ENCODE data around the gene WDR7.

WDR7 gene

GRCh38 chr18:56658261-56658660 is 7.1 kb downstream of the WDR7 start:
- DNase-seq, result no peak

GRCh38 chr18:56659111-56659510 is 8.0 kb downstream of the WDR7 start:
- no peak for DNase-seq

DNA sequence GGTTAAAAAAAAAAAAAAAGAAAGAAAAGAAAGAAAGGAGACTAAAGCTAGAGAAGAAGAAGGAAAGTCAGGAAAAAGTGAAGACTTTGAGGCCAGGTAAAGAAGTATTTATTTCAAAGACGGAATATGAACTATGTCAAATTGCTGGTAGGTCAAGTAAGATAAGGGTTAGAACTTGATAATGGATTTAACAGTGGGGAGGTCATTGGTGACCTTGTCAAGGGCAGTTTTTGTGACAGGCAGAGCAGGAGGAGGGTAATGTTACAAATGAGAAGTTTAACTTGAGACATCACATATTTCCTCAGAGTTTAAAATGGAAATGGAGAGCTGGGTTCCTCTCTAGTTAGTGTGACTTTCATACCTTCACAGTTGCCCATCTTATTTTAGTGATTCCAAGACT is 9.5 kb downstream of the WDR7 start:
- DNase-seq, result no peak

DNA sequence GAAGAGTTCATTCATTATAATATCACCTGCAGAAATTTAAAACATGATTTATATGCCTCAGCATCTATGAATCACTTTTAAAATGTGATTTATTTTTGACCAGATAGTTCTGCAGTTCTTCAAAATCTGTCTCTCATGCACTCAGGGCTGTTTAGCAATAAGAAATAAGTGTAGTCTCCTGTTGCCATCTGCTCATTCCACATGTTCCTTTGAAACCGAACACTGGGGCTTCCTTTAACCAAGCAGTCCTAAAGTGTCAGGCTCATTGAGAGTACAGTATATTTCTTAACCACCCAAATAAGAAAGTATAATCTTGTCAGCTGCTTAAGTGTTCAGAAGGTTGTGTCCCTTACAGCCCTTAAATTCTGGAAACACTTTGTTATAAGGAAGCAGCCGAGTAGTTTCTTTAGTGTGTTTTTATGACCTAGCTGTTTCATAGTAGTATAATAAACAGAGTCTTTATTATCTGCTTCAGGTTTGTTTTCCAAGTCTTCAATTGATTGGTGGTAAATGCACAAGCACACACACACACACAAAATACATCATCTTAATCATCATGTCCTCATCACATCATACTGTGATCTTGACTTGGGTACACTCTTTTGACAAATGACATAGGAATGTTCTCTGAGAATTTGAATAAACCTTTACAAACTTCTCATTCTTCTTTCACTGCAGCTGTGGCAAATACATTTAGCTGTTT is 10.4 kb downstream of the WDR7 start:
- DNase-seq, result peak; percentile 15

- DNase-seq, result no peak
These were observed 10.9 kb downstream of the WDR7 start for GRCh38 chr18:56662063-56662408.

GRCh38 chr18:56662502-56662901 is 11.3 kb downstream of the WDR7 start:
- DNase-seq, result no peak

DNA sequence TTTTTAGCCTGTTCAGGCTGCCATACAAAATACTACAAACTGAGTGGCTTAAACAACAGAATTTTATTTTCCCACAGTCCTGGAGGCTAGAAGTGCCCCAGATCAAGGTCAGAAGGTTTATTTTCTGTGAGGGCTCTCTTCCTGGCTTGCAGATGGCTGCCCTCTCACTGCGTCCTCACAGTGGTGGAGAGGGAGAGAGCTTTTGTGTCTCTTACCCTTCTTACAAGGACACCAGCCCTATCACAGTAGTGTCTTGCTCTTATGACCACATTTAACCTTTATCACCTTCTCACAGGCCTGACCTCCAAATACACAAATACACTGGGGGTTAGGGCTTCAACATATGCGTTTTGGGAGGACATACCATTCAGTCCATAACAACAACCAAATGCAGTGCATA is 11.7 kb downstream of the WDR7 start:
- no peak for DNase-seq

- no peak for DNase-seq
These were observed 21.2 kb downstream of the WDR7 start for GRCh38 chr18:56672391-56672790.

- no peak for DNase-seq
These were observed 21.8 kb downstream of the WDR7 start for GRCh38 chr18:56672981-56673380.

GRCh38 chr18:56676639-56677038 is 25.5 kb downstream of the WDR7 start:
- no peak for DNase-seq

DNA sequence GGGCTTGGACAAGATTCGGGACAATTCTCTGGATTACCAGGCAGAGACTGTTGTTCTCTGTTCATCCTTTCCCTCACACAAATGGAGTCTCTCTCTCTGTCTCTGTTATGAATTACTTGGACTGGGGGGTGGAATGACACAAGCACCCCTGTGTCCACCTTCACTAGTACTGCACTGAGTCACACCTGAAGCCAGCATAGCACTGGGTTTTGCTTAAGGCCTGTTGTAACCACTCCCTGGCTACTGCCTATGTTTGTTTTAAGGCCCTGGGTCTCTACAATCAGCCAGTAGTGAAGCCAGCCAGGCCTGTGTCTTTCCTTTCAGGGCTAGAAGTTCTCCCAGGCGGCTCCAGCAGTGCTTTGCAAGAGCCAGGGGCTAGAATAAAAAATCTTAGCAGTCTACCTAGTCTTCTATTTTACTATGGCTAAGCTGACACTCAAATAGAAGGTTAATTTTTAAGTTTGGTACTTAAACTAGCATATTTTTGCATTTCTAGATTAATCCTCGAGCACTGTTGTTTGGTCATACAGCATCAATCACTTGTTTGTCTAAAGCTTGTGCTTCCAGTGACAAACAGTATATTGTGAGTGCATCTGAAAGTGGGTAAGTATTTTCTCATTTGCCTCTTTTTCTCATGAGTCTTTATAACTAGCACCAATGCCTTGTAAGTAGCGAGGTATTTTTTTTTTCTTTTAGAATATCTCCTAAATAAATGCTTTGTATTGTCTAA is 27.8 kb downstream of the WDR7 start:
- DNase-seq, result no peak

DNA sequence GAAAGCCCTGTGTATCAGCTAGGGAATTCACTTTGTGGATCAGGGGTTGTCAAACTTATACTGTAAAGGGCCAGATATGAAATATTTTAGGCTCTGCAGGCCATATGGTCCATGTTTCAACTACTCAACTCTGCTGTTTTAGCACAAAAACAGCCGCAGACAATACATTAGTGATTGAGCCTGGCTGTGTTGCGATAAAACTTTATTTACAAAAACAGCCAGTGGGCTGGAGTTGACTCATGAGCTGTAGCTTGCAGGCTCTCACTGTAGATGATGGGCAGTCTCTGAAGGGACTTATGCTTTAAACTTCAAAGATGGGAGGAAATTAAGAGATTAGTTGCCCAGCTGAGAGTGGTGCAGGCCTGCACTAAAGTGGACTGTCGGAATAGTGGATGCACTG is 33.1 kb downstream of the WDR7 start:
- DNase-seq, result no peak

DNA sequence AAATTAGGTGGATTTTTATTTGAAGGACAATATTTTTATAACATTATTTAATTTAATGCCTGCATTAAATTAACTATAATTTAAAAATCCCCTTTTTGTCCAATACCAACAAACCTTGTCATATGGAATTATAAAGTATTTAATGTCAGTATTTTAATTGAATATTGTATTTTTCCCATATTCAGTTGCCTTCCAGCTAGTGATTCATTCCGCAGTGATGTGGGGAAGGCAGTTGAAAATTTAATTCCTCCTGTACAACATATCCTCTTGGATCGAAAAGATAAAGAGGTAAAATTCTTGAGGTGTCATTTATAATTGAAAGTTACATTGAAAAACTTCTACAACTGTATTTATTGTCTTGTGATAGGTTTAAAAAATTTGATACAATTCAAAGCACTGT is 40.4 kb downstream of the WDR7 start:
- DNase-seq, result no peak

DNA sequence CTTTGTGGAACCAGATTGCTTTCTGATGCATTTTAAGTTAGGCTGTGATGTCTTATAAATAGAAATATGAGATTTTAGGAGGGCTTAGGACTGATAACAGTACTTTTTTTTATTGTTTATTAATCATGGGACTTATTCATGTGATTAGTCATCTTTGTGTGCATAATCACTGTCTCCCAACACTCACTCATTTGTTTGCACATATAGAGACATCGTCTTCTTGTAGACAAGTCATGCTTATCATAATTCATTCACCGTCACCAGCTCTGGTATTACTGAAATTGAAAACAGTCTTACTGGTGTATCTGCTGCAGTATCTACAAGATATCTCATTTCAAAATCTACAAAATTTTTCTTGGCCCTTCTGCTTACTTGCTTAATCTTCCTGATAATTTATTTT is 45.8 kb downstream of the WDR7 start:
- DNase-seq, result peak; percentile 39

DNA sequence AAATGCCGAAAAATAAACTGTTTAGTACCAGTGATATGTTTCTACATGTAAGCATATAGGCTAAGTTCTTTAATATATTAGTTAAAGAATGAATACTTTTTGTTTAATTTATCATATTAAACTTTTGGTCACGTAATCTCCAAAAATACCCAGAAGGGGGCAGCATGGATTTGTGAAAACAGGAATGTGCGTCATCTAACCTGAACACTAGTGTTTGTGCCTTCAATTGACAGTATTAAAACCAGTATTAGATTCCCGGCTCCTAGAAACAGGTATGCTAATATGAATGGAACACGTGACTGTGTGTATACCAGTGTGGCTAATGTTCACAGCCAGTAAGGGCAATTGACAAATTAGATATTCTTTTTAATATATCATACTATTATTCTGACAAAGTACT is 51.8 kb downstream of the WDR7 start:
- peak; percentile 56 for DNase-seq

DNA sequence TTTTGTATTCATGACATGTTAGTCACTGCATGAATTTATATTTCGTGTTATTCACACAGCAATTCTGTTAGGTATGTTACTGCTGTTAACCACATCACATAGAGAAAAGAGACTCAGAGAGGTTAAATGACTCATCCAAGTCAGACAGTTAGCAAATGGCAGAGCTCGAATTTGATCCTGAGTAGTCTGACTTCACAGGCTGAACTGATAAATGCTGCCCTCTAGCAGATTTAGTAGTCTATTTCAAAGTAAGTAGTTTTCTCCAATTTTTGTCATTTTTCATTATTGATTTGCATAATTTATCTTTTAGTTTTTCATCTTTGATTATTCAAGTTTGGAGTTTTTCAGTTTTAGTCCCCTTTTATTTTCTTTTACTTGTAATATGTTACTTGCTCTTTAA is 58.3 kb downstream of the WDR7 start:
- DNase-seq, result peak; percentile 91

- no peak for DNase-seq
These were observed 60.7 kb downstream of the WDR7 start for GRCh38 chr18:56711708-56712445.

GRCh38 chr18:56712761-56713160 is 61.6 kb downstream of the WDR7 start:
- DNase-seq, result no peak

- DNase-seq, result no peak
These were observed 64.0 kb downstream of the WDR7 start for GRCh38 chr18:56715121-56715520.

DNA sequence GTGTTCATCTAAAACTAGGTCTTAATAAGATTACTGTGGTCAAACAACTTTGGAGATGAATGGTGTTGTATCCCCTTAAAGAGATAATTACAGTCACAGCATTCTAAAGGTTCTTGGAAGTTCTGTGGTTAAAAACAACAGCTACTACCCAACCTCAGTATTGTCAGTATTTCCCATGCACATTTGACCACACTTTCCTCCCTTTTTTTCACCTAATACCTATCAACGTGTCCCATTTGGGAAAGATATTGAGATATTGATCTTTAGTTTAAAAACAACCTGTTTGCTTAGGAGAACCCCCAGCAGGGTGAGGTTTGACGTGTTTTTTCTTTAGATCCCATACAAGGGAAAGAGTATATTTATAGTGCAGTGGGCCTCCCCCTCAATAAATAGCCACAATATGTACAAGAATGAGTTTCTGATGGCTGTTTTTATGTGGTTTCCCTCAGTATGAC is 65.6 kb downstream of the WDR7 start:
- DNase-seq, result no peak

DNA sequence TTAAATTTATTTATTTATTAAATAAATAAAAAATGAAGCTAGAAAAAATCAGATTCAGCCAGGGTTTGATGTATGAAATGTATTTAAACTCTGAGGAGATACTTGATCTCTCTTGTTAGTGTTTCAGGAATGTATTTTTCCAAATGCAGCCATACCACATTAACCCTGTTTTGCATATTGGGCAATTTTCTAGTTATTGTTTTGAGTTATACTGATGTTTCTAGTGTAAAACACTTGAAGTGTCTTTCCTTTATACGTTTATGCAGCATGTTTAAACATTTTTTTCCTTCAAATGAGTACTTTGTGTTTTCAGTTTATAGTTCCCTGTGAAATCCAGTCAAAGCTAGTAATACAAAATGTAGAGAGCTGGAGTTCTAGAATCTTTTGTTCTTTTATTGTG is 69.9 kb downstream of the WDR7 start:
- no peak for DNase-seq

GRCh38 chr18:56721491-56721890 is 70.3 kb downstream of the WDR7 start:
- DNase-seq, result no peak

GRCh38 chr18:56722518-56722917 is 71.4 kb downstream of the WDR7 start:
- DNase-seq, result no peak

DNA sequence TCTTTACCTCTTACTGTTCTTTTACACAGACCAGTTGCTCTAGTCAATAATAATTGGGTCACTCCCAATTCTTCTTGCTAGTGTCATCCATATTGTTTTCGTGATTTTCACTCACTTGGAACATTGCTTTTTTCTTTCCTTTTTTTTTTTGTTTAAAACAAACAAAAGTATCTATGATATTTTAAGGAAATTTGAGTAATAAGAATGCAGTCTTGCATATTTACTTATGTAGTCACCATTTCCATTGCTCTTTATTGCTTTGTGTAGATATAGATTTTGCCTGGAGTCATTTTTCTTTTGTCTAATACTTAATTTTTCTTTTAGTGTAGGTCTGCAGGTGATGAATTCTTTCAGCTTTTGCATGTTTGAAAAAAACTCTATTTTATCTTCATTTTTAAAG is 71.9 kb downstream of the WDR7 start:
- DNase-seq, result no peak

Data from HCEC 1CT (cell line).